CD8-positive, alpha-beta memory T cell (primary cell): ENCODE measurements around the gene AP3S2. TPM values are rescaled to one million over a fixed set of nuclear protein-coding genes. Genes with fewer than 3 reads are reported as not detected.
"Not testable (repeated sequence)": the region's sequence is repeated elsewhere in the genome, so short reads cannot be mapped to it uniquely, and the experiment has no call there.

Experiments
- CTCF ChIA-PET: fragments of 350-600 bp; sonication (Branson Sonifier 250); formaldehyde crosslinking; loops from one replicate; lab custom pipeline; 2021; ENCODE audit warnings: antibody characterized with exemption; lab: Charles Lee
- POLR2A ChIA-PET: fragments of 350-600 bp; sonication (Branson Sonifier 250); formaldehyde crosslinking; loops from one replicate; lab custom pipeline; 2021; ENCODE audit warnings: antibody characterized with exemption; lab: Charles Lee
- DNase-seq, 5 donors: peaks; one replicate each; pipeline versions ENCODE4 v3.0.0 to v3.0.0-alpha.2; 2020 to 2022; ENCODE audit warnings: mixed read lengths in 1 of 5
- H3K27ac ChIP-seq: one replicate; pipeline ENCODE4 v1.7.0; 2013; ENCODE audit warnings: low read depth, mild to moderate bottlenecking, low read length, moderate library complexity
- H3K27me3 ChIP-seq: 2 replicates; pipeline ENCODE4 v1.7.0; 2013; ENCODE audit warnings: low read length, mild to moderate bottlenecking; ENCODE audit not compliant: insufficient read depth, poor library complexity, severe bottlenecking
- H3K36me3 ChIP-seq: 2 replicates; pipeline ENCODE4 v1.7.0; 2013; ENCODE audit warnings: mild to moderate bottlenecking, low read length, moderate library complexity; ENCODE audit not compliant: insufficient read depth
- H3K4me1 ChIP-seq: 2 replicates; pipeline ENCODE4 v1.7.0; 2013; ENCODE audit warnings: mild to moderate bottlenecking, low read length, moderate library complexity; ENCODE audit not compliant: insufficient read depth
- H3K4me3 ChIP-seq: 2 replicates; pipeline ENCODE4 v1.7.0; 2013; ENCODE audit warnings: mild to moderate bottlenecking, low read length
- H3K9me3 ChIP-seq: 2 replicates; pipeline ENCODE4 v1.7.0; 2013; ENCODE audit warnings: mild to moderate bottlenecking, low read length
- H3K27ac Mint-ChIP-seq, 8 donors: one replicate each; pipeline ENCODE4 v1.8.0; 2020 to 2021; ENCODE audit warnings: mixed read lengths in 8 of 8, mild to moderate bottlenecking in 6 of 8, inconsistent platforms in 3 of 8, moderate library complexity in 3 of 8
- H3K27me3 Mint-ChIP-seq, 2 donors: one replicate each; pipeline ENCODE4 v1.8.0; 2020 to 2021; ENCODE audit warnings: mixed read lengths in 2 of 2, mild to moderate bottlenecking in 1 of 2, moderate library complexity in 1 of 2
- H3K36me3 Mint-ChIP-seq, 3 donors: one replicate each; pipeline ENCODE4 v1.8.0; 2020 to 2021; ENCODE audit warnings: mixed read lengths in 3 of 3, inconsistent platforms in 1 of 3, mild to moderate bottlenecking in 1 of 3
- H3K4me1 Mint-ChIP-seq, 3 donors: one replicate each; pipeline ENCODE4 v1.8.0; 2020 to 2021; ENCODE audit warnings: mixed read lengths in 3 of 3, inconsistent platforms in 1 of 3, mild to moderate bottlenecking in 1 of 3
- H3K4me3 Mint-ChIP-seq, 7 donors: one replicate each; pipeline ENCODE4 v1.8.0; 2020 to 2021; ENCODE audit warnings: mixed read lengths in 7 of 7, mild to moderate bottlenecking in 6 of 7, moderate library complexity in 4 of 7, inconsistent platforms in 2 of 7
- H3K9me3 Mint-ChIP-seq, 5 donors: one replicate each; pipeline ENCODE4 v1.8.0; 2020 to 2022; ENCODE audit warnings: mixed read lengths in 5 of 5, mild to moderate bottlenecking in 3 of 5, moderate library complexity in 2 of 5, inconsistent platforms in 1 of 5
- polyA plus RNA-seq: library from polyadenylated mRNA; unstranded; fragments of 300-500 nt; fragmentation: Illumina TruSeq; gene quantifications from one replicate; pipeline ENCODE4 v1.2.3, GENCODE V29; 2021
- total RNA-seq, 2 experiments: library from RNA; stranded (reverse); gene quantifications; one replicate each; pipeline ENCODE4 v1.2.3, GENCODE V29; 2021

AP3S2 gene
- total and polyA plus RNA-seq, 3 experiments from 2014 or later, result 23.5 to 35.8 (median 24.5) TPM

GRCh38 chr15:89836267-89837133 lies 57.3 kb downstream of the AP3S2 start:
- Histone ChIP-seq H3K9me3 (no peaks in the 10 kb centered on the region), H3K4me1 (no peaks in the 10 kb centered on the region), H3K27me3 (no peaks in the 10 kb centered on the region), H3K4me3 (no peak overlapping the region), H3K36me3 (peaks cover 14% of the 10 kb centered on the region), H3K27ac (no peak overlapping the region)
- Mint-ChIP-seq H3K27ac (peak overlapping the region in 1 of 8 donors; percentile 38), H3K9me3 (no peaks in the 10 kb centered on the region), H3K36me3 (peaks cover 21 to 80% (median 33%) of the 10 kb centered on the region in 3 donors), H3K27me3 (no peaks in the 10 kb centered on the region), H3K4me3 (no peak overlapping the region), H3K4me1 (no peaks in the 10 kb centered on the region)
- DNase-seq, result no peak
- CTCF ChIA-PET, result interaction anchor here (1.5 kb wide), 1 partner anchor 38 kb away, joined by 4 read pairs; no protein-coding TSS in a partner anchor
- POLR2A ChIA-PET, result no interaction called here

GRCh38 chr15:89835176-89835564 lies 58.6 kb downstream of the AP3S2 start:
- ChIA-PET CTCF (no interaction called here), POLR2A (no interaction called here)
- Mint-ChIP-seq H3K4me3 (no peak overlapping the region), H3K4me1 (no peaks in the 10 kb centered on the region), H3K27me3 (no peaks in the 10 kb centered on the region), H3K9me3 (no peaks in the 10 kb centered on the region), H3K27ac (peak overlapping the region in 1 of 8 donors; percentile 15), H3K36me3 (peaks cover 17 to 76% (median 28%) of the 10 kb centered on the region in 3 donors)
- Histone ChIP-seq H3K4me3 (no peak overlapping the region), H3K27me3 (no peaks in the 10 kb centered on the region), H3K36me3 (peaks cover 14% of the 10 kb centered on the region), H3K9me3 (no peaks in the 10 kb centered on the region), H3K27ac (no peak overlapping the region), H3K4me1 (no peaks in the 10 kb centered on the region)
- DNase-seq, result no peak

GRCh38 chr15:89834465-89835175 lies 59.2 kb downstream of the AP3S2 start:
- H3K36me3 ChIP-seq, result peaks cover 14% of the 10 kb centered on the region
- H3K4me1 Mint-ChIP-seq, H3K27me3 ChIP-seq, H3K9me3 Mint-ChIP-seq, H3K9me3 ChIP-seq, H3K4me3 ChIP-seq, H3K27me3 Mint-ChIP-seq, H3K4me1 ChIP-seq, DNase-seq, H3K27ac ChIP-seq, POLR2A ChIA-PET, H3K27ac Mint-ChIP-seq, CTCF ChIA-PET, H3K4me3 Mint-ChIP-seq: not testable (repeated sequence)
- H3K36me3 Mint-ChIP-seq, result peaks cover 17 to 71% (median 25%) of the 10 kb centered on the region in 3 donors

- H3K4me1 ChIP-seq, result no peaks in the 10 kb centered on the region
- Mint-ChIP-seq H3K27me3 (no peaks in the 10 kb centered on the region), H3K4me3 (no peak overlapping the region), H3K9me3 (no peaks in the 10 kb centered on the region), H3K36me3 (peaks cover 17 to 69% (median 25%) of the 10 kb centered on the region in 3 donors), H3K4me1 (no peaks in the 10 kb centered on the region), H3K27ac (no peak overlapping the region)
- POLR2A ChIA-PET, result no interaction called here
- CTCF ChIA-PET, result no interaction called here
- no peak overlapping the region for H3K27ac ChIP-seq
- H3K4me3 ChIP-seq, result no peak overlapping the region
- H3K36me3 ChIP-seq, result peaks cover 14% of the 10 kb centered on the region
- no peaks in the 10 kb centered on the region for H3K9me3 ChIP-seq
- DNase-seq, result no peak
- H3K27me3 ChIP-seq, result no peaks in the 10 kb centered on the region
Observed at GRCh38 chr15:89833966-89834365, 59.8 kb downstream of the AP3S2 start.

GRCh38 chr15:89830639-89831038 lies 63.2 kb downstream of the AP3S2 start:
- Mint-ChIP-seq H3K27me3 (no peaks in the 10 kb centered on the region), H3K27ac (no peak overlapping the region), H3K4me1 (no peaks in the 10 kb centered on the region), H3K36me3 (peaks cover 12 to 37% (median 14%) of the 10 kb centered on the region in 3 donors), H3K9me3 (no peaks in the 10 kb centered on the region), H3K4me3 (no peak overlapping the region)
- H3K9me3 ChIP-seq, result no peaks in the 10 kb centered on the region
- no peak overlapping the region for H3K4me3 ChIP-seq
- no peaks in the 10 kb centered on the region for H3K4me1 ChIP-seq
- no peaks in the 10 kb centered on the region for H3K27me3 ChIP-seq
- DNase-seq, result no peak
- POLR2A ChIA-PET, result no interaction called here
- H3K36me3 ChIP-seq, result peaks cover 14% of the 10 kb centered on the region
- CTCF ChIA-PET, result no interaction called here
- no peak overlapping the region for H3K27ac ChIP-seq

GRCh38 chr15:89829616-89830440 lies 64.0 kb downstream of the AP3S2 start:
- H3K9me3 ChIP-seq, result no peaks in the 10 kb centered on the region
- POLR2A ChIA-PET, result no interaction called here
- H3K36me3 ChIP-seq, result peaks cover 9% of the 10 kb centered on the region
- no peak overlapping the region for H3K4me3 ChIP-seq
- H3K4me1 ChIP-seq, result no peaks in the 10 kb centered on the region
- CTCF ChIA-PET, result no interaction called here
- H3K27ac ChIP-seq, result no peak overlapping the region
- no peaks in the 10 kb centered on the region for H3K27me3 ChIP-seq
- H3K27ac Mint-ChIP-seq, result peak overlapping the region in 3 of 8 donors; percentile 44 to 87 (median 69)
- H3K4me3 Mint-ChIP-seq, result no peak overlapping the region
- no peaks in the 10 kb centered on the region for H3K4me1 Mint-ChIP-seq
- no peaks in the 10 kb centered on the region for H3K27me3 Mint-ChIP-seq
- H3K9me3 Mint-ChIP-seq, result no peaks in the 10 kb centered on the region
- peaks cover 9 to 30% (median 12%) of the 10 kb centered on the region in 3 donors for H3K36me3 Mint-ChIP-seq
- DNase-seq, result no peak

GRCh38 chr15:89829161-89829560 lies 64.6 kb downstream of the AP3S2 start:
- Mint-ChIP-seq H3K36me3 (peaks cover 8 to 24% (median 10%) of the 10 kb centered on the region in 3 donors), H3K9me3 (no peaks in the 10 kb centered on the region), H3K27ac (no peak overlapping the region), H3K4me1 (no peaks in the 10 kb centered on the region), H3K27me3 (peaks cover 0 to 1% of the 10 kb centered on the region in 2 donors), H3K4me3 (no peak overlapping the region)
- POLR2A ChIA-PET, result no interaction called here
- Histone ChIP-seq H3K36me3 (peaks cover 7% of the 10 kb centered on the region), H3K9me3 (no peaks in the 10 kb centered on the region), H3K27me3 (no peaks in the 10 kb centered on the region), H3K4me1 (no peaks in the 10 kb centered on the region), H3K4me3 (no peak overlapping the region), H3K27ac (no peak overlapping the region)
- CTCF ChIA-PET, result no interaction called here
- DNase-seq, result no peak
